Measurements from ENCODE around the gene NPAS3. TPM values are rescaled to one million over a fixed set of nuclear protein-coding genes. Genes with fewer than 3 reads are reported as not detected.

NPAS3 gene
- total RNA-seq, 1 experiment from 2014 or later = 15.6 TPM

DNA sequence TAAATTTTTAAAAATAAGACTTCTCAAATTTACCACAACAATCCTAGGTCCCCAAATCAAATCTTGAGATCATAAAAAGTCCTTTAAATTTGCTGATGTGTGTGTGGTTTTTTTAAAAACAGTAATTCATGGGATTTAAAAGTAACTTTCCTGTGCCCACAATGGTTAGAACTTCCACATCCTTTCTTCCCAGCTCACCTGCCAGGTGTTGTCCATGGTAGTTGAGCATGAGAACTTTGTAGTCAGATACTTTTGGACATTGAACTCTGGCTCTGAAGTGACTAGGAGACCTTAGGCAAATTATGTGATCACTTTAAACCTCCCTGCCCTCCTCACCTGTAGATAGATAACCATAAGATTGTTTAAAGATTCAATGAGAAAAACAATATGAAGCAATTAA, 253.2 kb downstream of the NPAS3 start:
- TF ChIP-seq, protein P1, sequence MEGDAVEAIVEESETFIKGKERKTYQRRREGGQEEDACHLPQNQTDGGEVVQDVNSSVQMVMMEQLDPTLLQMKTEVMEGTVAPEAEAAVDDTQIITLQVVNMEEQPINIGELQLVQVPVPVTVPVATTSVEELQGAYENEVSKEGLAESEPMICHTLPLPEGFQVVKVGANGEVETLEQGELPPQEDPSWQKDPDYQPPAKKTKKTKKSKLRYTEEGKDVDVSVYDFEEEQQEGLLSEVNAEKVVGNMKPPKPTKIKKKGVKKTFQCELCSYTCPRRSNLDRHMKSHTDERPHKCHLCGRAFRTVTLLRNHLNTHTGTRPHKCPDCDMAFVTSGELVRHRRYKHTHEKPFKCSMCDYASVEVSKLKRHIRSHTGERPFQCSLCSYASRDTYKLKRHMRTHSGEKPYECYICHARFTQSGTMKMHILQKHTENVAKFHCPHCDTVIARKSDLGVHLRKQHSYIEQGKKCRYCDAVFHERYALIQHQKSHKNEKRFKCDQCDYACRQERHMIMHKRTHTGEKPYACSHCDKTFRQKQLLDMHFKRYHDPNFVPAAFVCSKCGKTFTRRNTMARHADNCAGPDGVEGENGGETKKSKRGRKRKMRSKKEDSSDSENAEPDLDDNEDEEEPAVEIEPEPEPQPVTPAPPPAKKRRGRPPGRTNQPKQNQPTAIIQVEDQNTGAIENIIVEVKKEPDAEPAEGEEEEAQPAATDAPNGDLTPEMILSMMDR (conservative IDR thresholded peaks at IDR 0.05; ENCODE audit: low read depth, low read length) = no peak
- no peak for TF ChIP-seq EZH2 (IDR thresholded peaks at IDR 0.05; ENCODE audit: borderline replicate concordance, low read depth, low read length, poor library complexity, severe bottlenecking)
- Histone ChIP-seq H3K9me3 (ENCODE audit: low read depth, low read length, poor library complexity, severe bottlenecking) (no peaks in the 10 kb centered on the region), H3K36me3 (ENCODE audit: insufficient read depth, low read length, poor library complexity, severe bottlenecking) (no peaks in the 10 kb centered on the region), H3K4me3 (ENCODE audit: low read depth, low read length, poor library complexity, severe bottlenecking) (no peak overlapping the region), H3K27ac (ENCODE audit: low read depth, low read length, poor library complexity, severe bottlenecking) (no peak overlapping the region), H3K27me3 (replicated peaks; ENCODE audit: insufficient read depth, low read depth, low read length, poor library complexity) (no peaks in the 10 kb centered on the region), H3K4me1 (ENCODE audit: insufficient read depth, low read length, poor library complexity, severe bottlenecking) (no peaks in the 10 kb centered on the region)
- intact Hi-C loops (cut with micrococcal nuclease; ENCODE audit: unreplicated experiment) = no loop called here
- no peak for DNase-seq (ENCODE audit: low spot score)
- no TSS peak for BruUV-seq (replicated peaks)
- ChIA-PET CTCF (no interaction called here), POLR2A (ENCODE audit: low non-redundant PET) (no interaction called here)

DNA sequence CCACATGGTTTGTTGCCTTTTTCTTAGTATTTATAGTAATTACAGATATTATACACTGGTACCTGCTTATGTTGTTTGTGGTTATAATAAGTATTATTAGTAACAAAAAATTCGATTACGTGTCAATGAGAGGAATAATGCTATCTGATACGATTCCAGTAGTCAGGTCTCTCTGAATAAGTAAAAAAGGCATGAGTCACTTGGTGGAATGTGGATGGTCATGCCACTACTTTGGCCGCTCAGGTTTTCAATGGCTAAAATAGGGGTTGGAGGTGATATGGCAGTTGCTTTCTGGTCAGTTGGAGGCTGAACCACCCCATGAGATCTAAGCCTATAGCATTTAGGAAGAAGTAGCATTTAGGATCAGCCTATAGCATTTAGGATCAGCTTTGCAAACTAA, 255.9 kb downstream of the NPAS3 start:
- Histone ChIP-seq H3K9me3 (ENCODE audit: low read depth, low read length, poor library complexity, severe bottlenecking) (no peaks in the 10 kb centered on the region), H3K27me3 (replicated peaks; ENCODE audit: insufficient read depth, low read depth, low read length, poor library complexity) (no peaks in the 10 kb centered on the region), H3K4me1 (ENCODE audit: insufficient read depth, low read length, poor library complexity, severe bottlenecking) (no peaks in the 10 kb centered on the region), H3K36me3 (ENCODE audit: insufficient read depth, low read length, poor library complexity, severe bottlenecking) (no peaks in the 10 kb centered on the region), H3K27ac (ENCODE audit: low read depth, low read length, poor library complexity, severe bottlenecking) (no peak overlapping the region), H3K4me3 (ENCODE audit: low read depth, low read length, poor library complexity, severe bottlenecking) (no peak overlapping the region)
- BruUV-seq (replicated peaks) = no TSS peak
- TF ChIP-seq, protein P1 (conservative IDR thresholded peaks at IDR 0.05; ENCODE audit: low read depth, low read length) = no peak
- TF ChIP-seq EZH2 (IDR thresholded peaks at IDR 0.05; ENCODE audit: borderline replicate concordance, low read depth, low read length, poor library complexity, severe bottlenecking) = no peak
- ChIA-PET POLR2A (ENCODE audit: low non-redundant PET) (no interaction called here), CTCF (interaction anchor here (0.6 kb wide), 1 partner anchor 227 kb away, joined by 3 read pairs; no protein-coding TSS in a partner anchor)
- DNase-seq (ENCODE audit: low spot score) = no peak
- intact Hi-C loops (cut with micrococcal nuclease; ENCODE audit: unreplicated experiment) = no loop called here

DNA sequence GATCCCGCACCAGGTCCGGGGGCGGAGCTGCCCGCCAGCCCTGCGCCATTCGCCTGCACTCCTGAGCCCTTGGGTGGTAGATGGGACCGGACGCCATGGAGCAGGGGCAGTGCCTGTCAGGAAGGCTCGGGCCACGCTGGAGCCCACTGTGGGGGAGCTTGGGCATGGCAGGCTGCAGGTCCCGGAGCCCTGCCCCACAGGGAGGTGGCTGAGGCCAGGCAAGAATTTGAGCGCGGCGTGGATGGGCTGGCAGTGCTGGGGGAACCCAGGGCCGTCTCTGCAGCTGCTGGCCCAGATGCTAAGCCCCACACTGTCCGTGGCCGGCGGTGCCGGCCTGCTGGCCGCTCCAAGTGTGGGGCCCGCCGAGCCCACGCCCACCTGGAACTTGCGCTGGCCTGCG, 260.0 kb downstream of the NPAS3 start:
- no peaks in the 10 kb centered on the region for H3K4me1 ChIP-seq (ENCODE audit: insufficient read depth, low read length, poor library complexity, severe bottlenecking)
- no peaks in the 10 kb centered on the region for H3K9me3 ChIP-seq (ENCODE audit: low read depth, low read length, poor library complexity, severe bottlenecking)
- POLR2A ChIA-PET (ENCODE audit: low non-redundant PET) = no interaction called here
- no peaks in the 10 kb centered on the region for H3K27me3 ChIP-seq (replicated peaks; ENCODE audit: insufficient read depth, low read depth, low read length, poor library complexity)
- no peak overlapping the region for H3K4me3 ChIP-seq (ENCODE audit: low read depth, low read length, poor library complexity, severe bottlenecking)
- BruUV-seq (replicated peaks) = no TSS peak
- H3K36me3 ChIP-seq (ENCODE audit: insufficient read depth, low read length, poor library complexity, severe bottlenecking) = no peaks in the 10 kb centered on the region
- DNase-seq (ENCODE audit: low spot score) = no peak
- intact Hi-C loops (cut with micrococcal nuclease; ENCODE audit: unreplicated experiment) = no loop called here
- CTCF ChIA-PET = no interaction called here
- no peak for TF ChIP-seq EZH2 (IDR thresholded peaks at IDR 0.05; ENCODE audit: borderline replicate concordance, low read depth, low read length, poor library complexity, severe bottlenecking)
- TF ChIP-seq, protein P1 (conservative IDR thresholded peaks at IDR 0.05; ENCODE audit: low read depth, low read length) = no peak
- no peak overlapping the region for H3K27ac ChIP-seq (ENCODE audit: low read depth, low read length, poor library complexity, severe bottlenecking)
